Measurements from ENCODE around the gene RNF126. TPM values are rescaled to one million over a fixed set of nuclear protein-coding genes. Genes with fewer than 3 reads are reported as not detected.

RNF126 gene
- total and polyA plus RNA-seq, 5 donors = 21.7 to 37.6 (median 25.6) TPM

GRCh38 chr19:661427-662196, 1.4 kb downstream of the RNF126 start:
- H3K9me3 ChIP-seq (ENCODE audit: control insufficient read depth, low read length) = no peaks in the 10 kb centered on the region
- H3K27ac ChIP-seq (ENCODE audit: low read length) = peak overlapping the region; percentile 79
- peaks cover 9% of the 10 kb centered on the region for H3K4me1 ChIP-seq (ENCODE audit: control insufficient read depth, insufficient read depth, low read length)
- 21% methylated on average over 31 of the region's 31 CpGs for WGBS
- peak overlapping the region; percentile 94 for H3K4me3 ChIP-seq (ENCODE audit: low read length)
- no peaks in the 10 kb centered on the region for H3K27me3 ChIP-seq (ENCODE audit: control insufficient read depth, insufficient read depth)
- intact Hi-C loops (cut with DNase I) = loop anchor here in 1 of 4 donors (5.0 kb wide), 1 partner anchor 129 kb away; the partner anchor contains the start of gene CDC34
- DNase-seq (no peak), ATAC-seq (peak in 1 of 2 donors; percentile 50)

- intact Hi-C loops (cut with DNase I) = loop anchor here in 1 of 4 donors (5.0 kb wide), 1 partner anchor 129 kb away; the partner anchor contains the start of gene CDC34
- Histone ChIP-seq H3K9me3 (ENCODE audit: control insufficient read depth, low read length) (no peaks in the 10 kb centered on the region), H3K4me3 (ENCODE audit: low read length) (peak overlapping the region; percentile 94), H3K27ac (ENCODE audit: low read length) (peak overlapping the region; percentile 51), H3K4me1 (ENCODE audit: control insufficient read depth, insufficient read depth, low read length) (peaks cover 9% of the 10 kb centered on the region), H3K27me3 (ENCODE audit: control insufficient read depth, insufficient read depth) (no peaks in the 10 kb centered on the region)
- DNase-seq (peak in 1 of 3 donors; percentile 56), ATAC-seq (no peak)
- WGBS = 43% methylated on average over 20 of the region's 20 CpGs
These were observed 2.1 kb downstream of the RNF126 start for GRCh38 chr19:660793-661426.

- H3K4me3 ChIP-seq (ENCODE audit: low read length) = no peak overlapping the region
- H3K9me3 ChIP-seq (ENCODE audit: control insufficient read depth, low read length) = no peaks in the 10 kb centered on the region
- peaks cover 9% of the 10 kb centered on the region for H3K4me1 ChIP-seq (ENCODE audit: control insufficient read depth, insufficient read depth, low read length)
- 56% methylated on average over 50 of the region's 50 CpGs for WGBS
- peak overlapping the region; percentile 21 for H3K27ac ChIP-seq (ENCODE audit: low read length)
- H3K27me3 ChIP-seq (ENCODE audit: control insufficient read depth, insufficient read depth) = no peaks in the 10 kb centered on the region
- intact Hi-C loops (cut with DNase I) = no loop called here
- DNase-seq = peak; percentile 87 to 92 (median 91)
- ATAC-seq = peak; percentile 47 to 59
These were observed 3.8 kb downstream of the RNF126 start for GRCh38 chr19:658916-659839.

GRCh38 chr19:658059-658839, 4.8 kb downstream of the RNF126 start:
- Histone ChIP-seq H3K4me1 (ENCODE audit: control insufficient read depth, insufficient read depth, low read length) (peaks cover 6% of the 10 kb centered on the region), H3K4me3 (ENCODE audit: low read length) (no peak overlapping the region), H3K27me3 (ENCODE audit: control insufficient read depth, insufficient read depth) (no peaks in the 10 kb centered on the region), H3K9me3 (ENCODE audit: control insufficient read depth, low read length) (no peaks in the 10 kb centered on the region), H3K27ac (ENCODE audit: low read length) (no peak overlapping the region)
- ATAC-seq = no peak
- intact Hi-C loops (cut with DNase I) = no loop called here
- 81% methylated on average over 33 of the region's 33 CpGs for WGBS
- DNase-seq = no peak

- Histone ChIP-seq H3K27me3 (ENCODE audit: control insufficient read depth, insufficient read depth) (no peaks in the 10 kb centered on the region), H3K4me3 (ENCODE audit: low read length) (no peak overlapping the region), H3K27ac (ENCODE audit: low read length) (no peak overlapping the region), H3K4me1 (ENCODE audit: control insufficient read depth, insufficient read depth, low read length) (peaks cover 6% of the 10 kb centered on the region), H3K9me3 (ENCODE audit: control insufficient read depth, low read length) (no peaks in the 10 kb centered on the region)
- intact Hi-C loops (cut with DNase I) = no loop called here
- ATAC-seq (no peak), DNase-seq (no peak)
- 86% methylated on average over 19 of the region's 19 CpGs for WGBS
These were observed 5.4 kb downstream of the RNF126 start for GRCh38 chr19:657611-658010.

GRCh38 chr19:656751-657559, 6.1 kb downstream of the RNF126 start:
- WGBS = 83% methylated on average over 43 of the region's 43 CpGs
- no peak for DNase-seq
- Histone ChIP-seq H3K9me3 (ENCODE audit: control insufficient read depth, low read length) (no peaks in the 10 kb centered on the region), H3K27me3 (ENCODE audit: control insufficient read depth, insufficient read depth) (no peaks in the 10 kb centered on the region), H3K4me1 (ENCODE audit: control insufficient read depth, insufficient read depth, low read length) (peaks cover 6% of the 10 kb centered on the region), H3K27ac (ENCODE audit: low read length) (no peak overlapping the region), H3K4me3 (ENCODE audit: low read length) (no peak overlapping the region)
- intact Hi-C loops (cut with DNase I) = no loop called here
- ATAC-seq = no peak

GRCh38 chr19:655691-656090, 7.3 kb downstream of the RNF126 start:
- WGBS = 77% methylated on average over 17 of the region's 17 CpGs
- no peaks in the 10 kb centered on the region for H3K27me3 ChIP-seq (ENCODE audit: control insufficient read depth, insufficient read depth)

GRCh38 chr19:653425-653824, 9.6 kb downstream of the RNF126 start:
- Histone ChIP-seq H3K4me1 (ENCODE audit: control insufficient read depth, insufficient read depth, low read length) (no peaks in the 10 kb centered on the region), H3K4me3 (ENCODE audit: low read length) (no peak overlapping the region), H3K27me3 (ENCODE audit: control insufficient read depth, insufficient read depth) (no peaks in the 10 kb centered on the region), H3K9me3 (ENCODE audit: control insufficient read depth, low read length) (no peaks in the 10 kb centered on the region), H3K27ac (ENCODE audit: low read length) (no peak overlapping the region)
- DNase-seq (no peak), ATAC-seq (no peak)
- WGBS = 87% methylated on average over 17 of the region's 17 CpGs
- intact Hi-C loops (cut with DNase I) = no loop called here

More at GRCh38 chr19:655691-656090, 7.3 kb downstream of the RNF126 start:
- intact Hi-C loops (cut with DNase I) = no loop called here
- Histone ChIP-seq H3K4me1 (ENCODE audit: control insufficient read depth, insufficient read depth, low read length) (no peaks in the 10 kb centered on the region), H3K27ac (ENCODE audit: low read length) (no peak overlapping the region), H3K9me3 (ENCODE audit: control insufficient read depth, low read length) (no peaks in the 10 kb centered on the region), H3K4me3 (ENCODE audit: low read length) (no peak overlapping the region)
- ATAC-seq (no peak), DNase-seq (no peak)

- Histone ChIP-seq H3K9me3 (ENCODE audit: control insufficient read depth, low read length) (no peaks in the 10 kb centered on the region), H3K27ac (ENCODE audit: low read length) (no peak overlapping the region), H3K27me3 (ENCODE audit: control insufficient read depth, insufficient read depth) (no peaks in the 10 kb centered on the region), H3K4me1 (ENCODE audit: control insufficient read depth, insufficient read depth, low read length) (no peaks in the 10 kb centered on the region), H3K4me3 (ENCODE audit: low read length) (no peak overlapping the region)
- intact Hi-C loops (cut with DNase I) = no loop called here
- DNase-seq (no peak), ATAC-seq (no peak)
- 94% methylated on average over 54 of the region's 54 CpGs for WGBS
These were observed 10.3 kb downstream of the RNF126 start for GRCh38 chr19:652467-653389.
